GM20000 (cell line): Measurements from ENCODE around the gene GPX4.

Source experiments
- DNase-seq: peaks from one replicate; pipeline ENCODE4 v3.0.0; 2012; ENCODE audit warnings: low spot score
- TF ChIP-seq, protein P1 (sequence below): IDR thresholded peaks from 2 replicates; pipeline ENCODE4 v1.5.1; 2012; ENCODE audit warnings: mild to moderate bottlenecking, control low read depth; ENCODE audit errors: extremely low read depth, missing control alignments

The GPX4 gene

DNA sequence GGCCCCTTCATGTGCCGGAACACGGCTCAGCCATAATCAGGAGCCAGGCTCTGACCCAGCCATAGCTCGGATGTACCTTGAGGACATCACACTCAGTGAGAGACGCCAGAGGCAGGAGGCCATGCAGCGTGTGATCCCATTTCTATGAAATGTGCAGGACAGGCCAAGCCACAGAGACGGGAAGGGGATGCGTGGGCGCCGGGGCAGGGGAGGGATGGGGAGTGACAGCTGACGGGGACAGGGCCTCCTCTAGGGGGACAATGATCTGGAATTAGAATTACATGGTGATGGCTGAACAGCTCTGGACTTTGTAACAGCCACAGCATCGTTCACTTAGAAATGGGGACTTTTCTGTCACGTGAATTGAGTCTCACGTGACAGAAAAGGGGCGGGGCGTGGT is 35.3 kb downstream of the GPX4 start:
- TF ChIP-seq, protein P1, sequence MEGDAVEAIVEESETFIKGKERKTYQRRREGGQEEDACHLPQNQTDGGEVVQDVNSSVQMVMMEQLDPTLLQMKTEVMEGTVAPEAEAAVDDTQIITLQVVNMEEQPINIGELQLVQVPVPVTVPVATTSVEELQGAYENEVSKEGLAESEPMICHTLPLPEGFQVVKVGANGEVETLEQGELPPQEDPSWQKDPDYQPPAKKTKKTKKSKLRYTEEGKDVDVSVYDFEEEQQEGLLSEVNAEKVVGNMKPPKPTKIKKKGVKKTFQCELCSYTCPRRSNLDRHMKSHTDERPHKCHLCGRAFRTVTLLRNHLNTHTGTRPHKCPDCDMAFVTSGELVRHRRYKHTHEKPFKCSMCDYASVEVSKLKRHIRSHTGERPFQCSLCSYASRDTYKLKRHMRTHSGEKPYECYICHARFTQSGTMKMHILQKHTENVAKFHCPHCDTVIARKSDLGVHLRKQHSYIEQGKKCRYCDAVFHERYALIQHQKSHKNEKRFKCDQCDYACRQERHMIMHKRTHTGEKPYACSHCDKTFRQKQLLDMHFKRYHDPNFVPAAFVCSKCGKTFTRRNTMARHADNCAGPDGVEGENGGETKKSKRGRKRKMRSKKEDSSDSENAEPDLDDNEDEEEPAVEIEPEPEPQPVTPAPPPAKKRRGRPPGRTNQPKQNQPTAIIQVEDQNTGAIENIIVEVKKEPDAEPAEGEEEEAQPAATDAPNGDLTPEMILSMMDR: no peak
- no peak for DNase-seq

DNA sequence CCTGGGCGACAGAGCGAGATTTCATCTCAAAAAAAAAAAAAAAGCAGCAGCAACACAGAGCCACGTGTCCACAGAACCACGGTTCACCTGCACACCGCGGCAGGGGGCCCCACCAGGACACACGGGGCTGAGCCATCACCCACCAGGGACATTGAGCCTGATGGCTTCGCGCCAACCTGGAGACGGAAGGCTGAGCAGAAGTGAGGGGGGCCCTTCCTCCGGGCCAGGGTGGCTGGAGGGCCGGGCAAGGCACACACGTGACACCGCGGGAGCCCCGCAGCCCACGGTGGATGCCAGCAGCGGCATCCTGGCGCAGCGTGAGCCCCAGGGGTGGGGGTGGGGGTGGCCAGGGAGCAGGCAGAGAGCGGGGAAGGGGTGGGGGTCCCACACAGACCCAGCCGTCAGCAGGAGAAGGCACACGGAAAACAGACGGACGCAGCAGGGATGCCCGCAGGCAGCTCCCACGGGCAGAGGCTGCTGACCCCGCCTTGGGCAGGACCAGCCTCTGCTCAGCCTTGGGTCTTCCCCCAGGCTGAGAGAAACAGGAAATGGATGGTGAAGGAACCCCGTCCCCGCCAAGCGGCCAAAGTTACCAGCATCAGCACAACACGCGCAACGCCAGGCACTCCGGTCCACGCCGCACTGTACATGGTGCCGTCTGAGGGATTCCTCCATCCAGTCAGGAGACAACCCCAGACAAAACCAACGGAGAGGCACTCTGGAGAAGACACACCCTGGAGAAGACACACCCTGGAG is 36.7 kb downstream of the GPX4 start:
- no peak for DNase-seq
- TF ChIP-seq, protein P1: no peak

GRCh38 chr19:1141944-1142343 is 38.1 kb downstream of the GPX4 start:
- TF ChIP-seq, protein P1: no peak
- no peak for DNase-seq

DNA sequence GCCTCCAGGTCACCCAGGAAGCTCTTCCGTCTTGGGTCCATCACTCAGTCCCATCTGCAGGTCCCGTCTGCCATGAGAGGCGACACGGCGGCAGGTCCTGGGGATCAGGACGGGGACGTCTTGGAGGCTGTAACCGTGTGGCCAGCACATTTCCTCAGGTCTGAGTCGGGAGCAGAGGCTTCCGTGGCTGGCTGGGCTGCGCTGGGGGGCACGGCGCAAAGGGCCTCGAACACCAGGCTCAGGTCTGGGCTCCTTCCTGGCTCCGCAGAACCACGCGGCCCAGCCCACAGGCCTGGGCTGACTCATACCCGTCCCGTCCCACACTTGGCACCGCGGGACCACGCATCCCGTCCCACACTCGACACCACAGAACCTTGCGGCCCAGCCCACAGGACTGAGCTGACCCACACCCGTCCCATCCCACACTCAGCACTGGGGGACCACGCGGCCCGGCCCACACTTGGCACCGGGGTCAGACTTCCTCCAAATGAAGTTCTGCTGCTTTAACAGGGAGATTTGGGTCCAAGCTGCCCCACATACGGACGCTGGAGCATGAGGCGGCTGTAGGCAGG is 40.1 kb downstream of the GPX4 start:
- no peak for DNase-seq
- TF ChIP-seq, protein P1: no peak

DNA sequence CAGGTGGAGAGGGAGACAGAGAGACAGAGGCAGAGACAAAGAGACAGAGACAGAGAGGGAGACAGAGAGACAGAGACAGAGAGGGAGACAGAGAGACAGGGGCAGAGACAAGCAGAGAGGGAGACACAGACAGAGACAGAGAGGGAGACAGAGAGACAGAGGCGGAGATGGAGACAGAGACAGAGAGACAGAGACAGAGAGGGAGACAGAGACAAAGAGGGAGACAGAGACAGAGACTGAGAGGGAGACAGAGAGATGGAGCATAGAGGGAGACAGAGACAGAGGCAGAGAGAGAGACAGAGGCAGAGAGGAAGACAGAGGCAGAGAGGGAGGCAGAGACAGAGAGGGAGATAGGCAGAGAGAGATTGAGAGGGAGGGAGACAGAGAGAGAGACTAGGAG is 40.9 kb downstream of the GPX4 start:
- TF ChIP-seq, protein P1: no peak
- DNase-seq: no peak

GRCh38 chr19:1145635-1146411 is 42.0 kb downstream of the GPX4 start:
- no peak for DNase-seq
- TF ChIP-seq, protein P1: no peak

GRCh38 chr19:1146412-1146699 is 42.6 kb downstream of the GPX4 start:
- no peak for DNase-seq
- TF ChIP-seq, protein P1: no peak
